H54 (cell line): Measurements from ENCODE around the gene OR6B2.
"Not testable (repeated sequence)": the region's sequence is repeated elsewhere in the genome, so short reads cannot be mapped to it uniquely, and the experiment has no call there.

ENCODE experiments used
- DNase-seq: peaks from one replicate; pipeline ENCODE4 v3.0.0; 2011; ENCODE audit warnings: low spot score, mixed read lengths; ENCODE audit not compliant: insufficient read length
- FAIRE-seq: peaks from 3 replicates; lab custom pipeline; 2011; peaks lifted over from hg19 to GRCh38; lab: Jason Lieb, UNC
- POLR2A ChIP-seq: IDR thresholded peaks from 2 replicates; pipeline ENCODE4 v1.6.1; 2011; ENCODE audit warnings: low read depth, mild to moderate bottlenecking, low read length

Gene OR6B2

GRCh38 chr2:240051697-240052096 lies 21.5 kb upstream of the OR6B2 start:
- no peak for FAIRE-seq
- TF ChIP-seq POLR2A: no peak
- DNase-seq: no peak

- no peak for TF ChIP-seq POLR2A
- no peak for FAIRE-seq
- no peak for DNase-seq
Measured at GRCh38 chr2:240050278-240050677, 20.0 kb upstream of the OR6B2 start.

- TF ChIP-seq POLR2A: no peak
- no peak for FAIRE-seq
Measured at GRCh38 chr2:240048237-240048636, 18.0 kb upstream of the OR6B2 start.

GRCh38 chr2:240045098-240045497 lies 14.9 kb upstream of the OR6B2 start:
- no peak for FAIRE-seq
- TF ChIP-seq POLR2A: no peak
- no peak for DNase-seq

More at GRCh38 chr2:240048237-240048636, 18.0 kb upstream of the OR6B2 start:
- DNase-seq: no peak

- not testable (repeated sequence) for DNase-seq, FAIRE-seq
Measured at GRCh38 chr2:240044096-240044495, 13.9 kb upstream of the OR6B2 start.

GRCh38 chr2:240043279-240043989 lies 13.2 kb upstream of the OR6B2 start:
- no peak for TF ChIP-seq POLR2A
- FAIRE-seq (no peak), DNase-seq (no peak)

- FAIRE-seq: no peak
- DNase-seq: no peak
- no peak for TF ChIP-seq POLR2A
Measured at GRCh38 chr2:240042740-240043139, 12.5 kb upstream of the OR6B2 start.

GRCh38 chr2:240041363-240041762 lies 11.1 kb upstream of the OR6B2 start:
- no peak for TF ChIP-seq POLR2A
- DNase-seq: no peak
- FAIRE-seq: no peak

GRCh38 chr2:240037358-240037757 lies 7.1 kb upstream of the OR6B2 start:
- FAIRE-seq: no peak
- no peak for DNase-seq
- no peak for TF ChIP-seq POLR2A

GRCh38 chr2:240033330-240033678 lies 3.1 kb upstream of the OR6B2 start:
- no peak for FAIRE-seq
- DNase-seq: no peak
- TF ChIP-seq POLR2A: no peak

- DNase-seq (no peak), FAIRE-seq (no peak)
- TF ChIP-seq POLR2A: no peak
Measured at GRCh38 chr2:240032406-240033329, 2.4 kb upstream of the OR6B2 start.

- no peak for TF ChIP-seq POLR2A
- DNase-seq (peak; percentile 50), FAIRE-seq (no peak)
Measured at GRCh38 chr2:240024766-240025165, 5.5 kb downstream of the OR6B2 start.

GRCh38 chr2:240023792-240024191 lies 6.4 kb downstream of the OR6B2 start:
- no peak for TF ChIP-seq POLR2A
- DNase-seq (no peak), FAIRE-seq (no peak)

GRCh38 chr2:240021488-240022104 lies 8.6 kb downstream of the OR6B2 start:
- no peak for TF ChIP-seq POLR2A
- DNase-seq: peak; percentile 70
- no peak for FAIRE-seq
